Bronchus fibroblast of lung (primary cell): ENCODE measurements around the gene PDHB. TPM values are rescaled to one million over a fixed set of nuclear protein-coding genes. Genes with fewer than 3 reads are reported as not detected.

Experiments
- total RNA-seq: library from RNA; depleted of rRNA; stranded (reverse); fragments of >200 nt; gene quantifications from 2 replicates; pipeline ENCODE4 v1.2.3, GENCODE V29; 2015

PDHB gene
- 90.8 and 178 TPM in 2 replicates for total RNA-seq

DNA sequence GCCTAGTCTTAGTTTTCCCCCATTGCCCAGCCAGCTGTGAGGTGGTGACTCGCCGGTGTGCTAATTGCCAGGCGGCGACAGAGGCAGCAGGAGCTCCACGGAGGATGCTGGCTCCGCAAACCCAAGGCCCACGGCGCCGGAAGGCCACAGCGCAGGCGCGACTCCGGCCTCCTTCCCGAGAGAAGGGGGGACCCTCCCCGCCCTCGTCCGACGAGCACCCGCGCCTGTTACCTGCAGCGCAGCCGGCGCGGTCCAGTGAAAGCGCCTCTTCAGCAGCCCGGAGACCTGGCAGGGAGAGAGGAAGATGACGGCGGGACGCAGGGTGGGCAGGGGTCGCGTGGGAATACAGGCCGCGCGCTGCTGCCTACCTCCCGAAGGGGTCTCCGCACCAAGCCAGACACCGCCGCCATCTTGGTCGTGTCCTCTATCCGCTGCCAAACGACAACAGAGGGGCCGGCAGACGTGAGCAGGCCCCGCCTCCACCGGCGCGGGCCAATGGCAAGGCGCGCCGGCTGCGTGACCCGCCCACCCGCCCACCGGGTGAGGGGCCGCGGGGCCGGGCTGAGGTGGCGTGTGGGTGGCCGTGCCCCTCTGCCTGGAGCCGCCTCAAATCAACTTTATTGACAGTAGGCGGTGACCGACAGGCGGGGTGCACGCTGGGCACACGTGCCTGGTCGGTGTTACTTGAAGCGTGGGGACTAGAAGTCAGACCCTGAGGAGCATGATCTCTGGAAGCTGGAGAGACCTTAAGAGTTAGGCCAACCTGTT, at the start of gene PDHB:
TSS of gene PDHB (minus strand) at position 433 of the 768 bp plus-strand sequence. CDS start at position 410, 23 bp downstream.

Other genes with a start within 250 kb of the PDHB start
- gene DNASE1L3, start 222.9 kb downstream of the PDHB start, total RNA-seq, result not detected in 2 replicates
- gene ABHD6, start 196.0 kb downstream of the PDHB start, total RNA-seq, result 5.2 and 6.1 TPM in 2 replicates
- gene RPP14, start 127.6 kb downstream of the PDHB start, total RNA-seq, result 8.2 and 9.2 TPM in 2 replicates
- gene HTD2, start 127.3 kb downstream of the PDHB start, total RNA-seq, result 3.9 and 6.1 TPM in 2 replicates
- gene PXK, start 100.9 kb downstream of the PDHB start, total RNA-seq, result 33.4 and 40.3 TPM in 2 replicates
- gene KCTD6, start 58.3 kb upstream of the PDHB start, total RNA-seq, result 4.9 and 6.2 TPM in 2 replicates
- gene ACOX2, start 103.4 kb upstream of the PDHB start, total RNA-seq, result 5.4 and 6.4 TPM in 2 replicates
- gene FAM107A, start 143.6 kb upstream of the PDHB start, total RNA-seq, result 1.3 TPM in 2 replicates
- not detected in 2 replicates for gene FAM3D, start 232.9 kb upstream of the PDHB start, total RNA-seq